Upper lobe of right lung (tissue), 1 donor: ENCODE data around the gene RNU6-7. TPM values are rescaled to one million over a fixed set of nuclear protein-coding genes. Genes with fewer than 3 reads are reported as not detected.

Experiments used
- ATAC-seq: fragments of 200-7000 bp; cut with Tn5 transposase; one replicate; pipeline ENCODE4 v1.9.1; 2020; ENCODE audit warnings: mild to moderate bottlenecking, moderate library complexity
- DNase-seq: peaks from one replicate; pipeline ENCODE4 v3.0.0-alpha.2; 2020
- H3K27ac ChIP-seq: fragments of 200-600 bp; one replicate; pipeline ENCODE4 v1.8.0; 2022
- H3K27me3 ChIP-seq: fragments of 200-600 bp; one replicate; pipeline ENCODE4 v1.8.0; 2022; ENCODE audit warnings: mild to moderate bottlenecking
- H3K36me3 ChIP-seq: fragments of 200-600 bp; one replicate; pipeline ENCODE4 v1.8.0; 2022
- H3K4me1 ChIP-seq: fragments of 200-600 bp; one replicate; pipeline ENCODE4 v1.8.0; 2022
- H3K4me3 ChIP-seq: fragments of 200-600 bp; one replicate; pipeline ENCODE4 v1.8.0; 2022; ENCODE audit warnings: mild to moderate bottlenecking
- H3K9me3 ChIP-seq: fragments of 200-600 bp; one replicate; pipeline ENCODE4 v1.8.0; 2022
- CTCF ChIP-seq: fragments of 200-600 bp; IDR thresholded peaks from one replicate; pipeline ENCODE4 v1.8.0; 2022; ENCODE audit warnings: antibody characterized with exemption
- intact Hi-C: fragments of 100-400 bp; cut with DNase I; formaldehyde crosslinking; loops from one replicate; pipeline ENCODE4 v1.11.0; 2022
- total RNA-seq: library from RNA; stranded (reverse); fragmentation: NEBNext Ultra II Directional; extraction: Animal tissue kit (Norgen Biotek cat#: 25700); gene quantifications from one replicate; pipeline ENCODE4 v1.2.1, GENCODE V29; 2021
- donor health status: DM: no; HTN: yes; CAD: no; lungs with severe emphysema.

RNU6-7 gene
- total RNA-seq, 1 donor from 2014 or later, result not detected

DNA sequence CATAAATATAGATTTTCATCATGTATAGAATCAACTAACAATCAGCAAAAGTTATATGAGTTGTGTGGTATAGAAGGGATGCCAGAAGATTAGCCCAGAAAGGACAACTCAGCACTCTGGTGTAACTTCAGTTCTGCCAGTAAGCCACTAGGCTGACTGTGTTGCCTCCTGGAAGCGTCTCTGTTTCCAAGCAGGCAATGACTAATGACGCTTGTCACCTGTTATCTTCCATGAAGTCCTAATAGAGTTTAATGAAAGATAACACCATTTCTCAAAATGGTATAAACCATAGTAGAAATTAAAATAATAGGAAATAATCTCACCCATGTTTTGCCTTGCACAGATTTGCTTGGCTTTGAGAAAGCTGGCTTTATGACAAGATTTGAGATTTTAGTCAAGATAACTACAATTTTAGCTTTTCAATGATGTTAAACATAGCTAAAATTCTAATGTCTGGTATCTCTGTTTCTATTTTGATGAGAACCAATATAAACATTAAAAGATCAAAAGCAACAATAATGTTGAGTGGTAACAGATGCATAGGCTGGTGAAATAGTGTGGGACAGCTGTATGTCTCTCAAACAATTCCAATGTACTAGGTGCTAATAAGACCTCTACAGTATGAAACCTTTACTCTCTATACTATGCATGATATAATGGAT, 9.0 kb upstream of the RNU6-7 start:
- Histone ChIP-seq H3K27me3 (no peaks in the 10 kb centered on the region), H3K4me3 (no peak overlapping the region), H3K4me1 (no peaks in the 10 kb centered on the region), H3K27ac (no peak overlapping the region), H3K36me3 (no peaks in the 10 kb centered on the region), H3K9me3 (no peaks in the 10 kb centered on the region)
- no peak for TF ChIP-seq CTCF
- intact Hi-C loops, result no loop called here
- no peak for ATAC-seq
- no peak for DNase-seq

DNA sequence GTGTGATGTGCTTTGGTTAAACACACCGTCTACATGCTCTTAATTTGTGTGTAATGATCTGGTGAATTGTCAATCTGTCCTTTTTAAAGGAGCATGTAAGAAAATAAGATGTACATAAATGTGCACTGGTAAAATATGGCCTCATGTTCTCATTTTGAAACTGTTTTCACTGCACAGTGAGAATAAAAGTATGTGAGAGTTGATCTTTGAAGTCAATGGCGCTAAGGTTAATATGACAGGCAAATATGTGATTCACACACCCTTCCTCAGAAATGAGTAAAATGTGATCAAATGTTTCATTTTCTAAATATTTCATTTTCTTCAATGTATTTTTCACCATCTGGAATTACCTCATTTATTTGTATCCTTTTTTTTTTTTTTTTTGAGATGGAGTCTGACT, 8.3 kb upstream of the RNU6-7 start:
- Histone ChIP-seq H3K27ac (no peak overlapping the region), H3K27me3 (no peaks in the 10 kb centered on the region), H3K36me3 (no peaks in the 10 kb centered on the region), H3K9me3 (no peaks in the 10 kb centered on the region), H3K4me3 (no peak overlapping the region), H3K4me1 (no peaks in the 10 kb centered on the region)
- DNase-seq, result no peak
- intact Hi-C loops, result no loop called here
- no peak for ATAC-seq
- TF ChIP-seq CTCF, result no peak

- ATAC-seq, result no peak
- no peaks in the 10 kb centered on the region for H3K36me3 ChIP-seq
- TF ChIP-seq CTCF, result no peak
Observed at GRCh38 chr14:32195636-32196035, 6.2 kb upstream of the RNU6-7 start.

DNA sequence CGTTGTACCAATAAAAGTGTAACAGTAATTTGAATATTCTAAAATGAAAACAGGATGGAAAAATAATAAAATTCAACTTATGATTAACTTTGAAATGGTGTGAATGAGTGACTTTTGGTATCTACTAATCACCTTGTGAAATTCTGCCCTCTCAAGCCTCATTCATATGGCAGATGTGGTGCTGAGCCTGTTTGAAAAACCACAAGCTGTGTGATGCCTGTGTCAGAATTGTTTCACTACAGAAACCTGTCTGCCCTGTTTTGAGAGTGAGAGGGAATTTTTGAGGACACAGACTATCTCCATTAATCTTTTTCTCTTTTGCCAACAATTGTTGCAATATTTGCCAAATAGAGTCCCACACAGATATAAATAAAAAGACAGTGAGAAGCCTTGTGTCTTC, 3.9 kb upstream of the RNU6-7 start:
- H3K27ac ChIP-seq, result no peak overlapping the region
- DNase-seq (no peak), ATAC-seq (no peak)
- no peaks in the 10 kb centered on the region for H3K9me3 ChIP-seq
- H3K36me3 ChIP-seq, result no peaks in the 10 kb centered on the region
- intact Hi-C loops, result no loop called here
- no peak overlapping the region for H3K4me3 ChIP-seq
- H3K27me3 ChIP-seq, result no peaks in the 10 kb centered on the region
- H3K4me1 ChIP-seq, result no peaks in the 10 kb centered on the region
- TF ChIP-seq CTCF, result no peak

More at GRCh38 chr14:32195636-32196035, 6.2 kb upstream of the RNU6-7 start:
- H3K27ac ChIP-seq, result no peak overlapping the region
- no peak for DNase-seq
- H3K27me3 ChIP-seq, result no peaks in the 10 kb centered on the region
- H3K4me1 ChIP-seq, result no peaks in the 10 kb centered on the region
- no peak overlapping the region for H3K4me3 ChIP-seq
- intact Hi-C loops, result no loop called here
- H3K9me3 ChIP-seq, result no peaks in the 10 kb centered on the region

DNA sequence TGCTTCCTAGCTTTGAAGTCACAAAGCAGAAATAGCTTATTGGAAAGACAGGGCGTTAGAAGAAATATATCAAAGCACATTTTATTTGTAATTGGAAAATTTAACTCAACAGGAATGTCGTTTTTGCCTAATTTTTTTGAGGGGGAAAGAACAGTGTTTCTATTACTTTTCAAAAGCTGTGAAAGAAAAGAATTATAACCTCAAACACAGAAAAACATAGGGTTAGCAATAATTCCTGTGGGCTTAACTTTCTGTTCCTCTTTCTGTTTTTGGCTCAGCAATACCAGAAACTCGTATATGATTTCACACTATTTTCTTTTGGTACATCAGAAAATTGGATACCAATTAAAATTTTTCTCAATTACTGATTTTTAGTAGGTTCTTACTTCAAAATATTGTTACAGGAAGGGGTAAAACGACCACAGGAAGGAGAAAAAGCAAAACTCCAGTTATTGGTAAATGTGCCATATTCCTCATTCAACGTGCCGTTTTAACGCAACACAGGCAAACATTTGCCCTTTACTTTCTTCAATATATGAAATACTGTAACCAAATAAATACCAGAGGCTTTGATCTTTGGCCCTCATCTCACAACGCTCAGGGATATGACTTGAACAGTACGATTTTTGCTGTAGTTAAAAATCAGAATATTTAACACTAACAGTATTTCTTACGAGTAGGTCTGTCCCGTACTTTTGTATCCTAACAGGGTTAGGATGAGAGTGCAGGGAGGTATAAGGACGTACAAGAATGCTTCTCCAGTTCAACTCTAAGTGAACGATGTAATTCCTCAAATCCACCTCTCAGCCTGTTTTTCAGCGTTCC, 1.3 kb upstream of the RNU6-7 start:
- H3K27ac ChIP-seq, result no peak overlapping the region
- TF ChIP-seq CTCF, result no peak
- peak overlapping the region; percentile 91 for H3K4me3 ChIP-seq
- no peaks in the 10 kb centered on the region for H3K9me3 ChIP-seq
- DNase-seq (no peak), ATAC-seq (no peak)
- no peaks in the 10 kb centered on the region for H3K36me3 ChIP-seq
- H3K4me1 ChIP-seq, result peaks cover 7% of the 10 kb centered on the region
- no peaks in the 10 kb centered on the region for H3K27me3 ChIP-seq
- intact Hi-C loops, result no loop called here
